ENCODE data around the gene PSMG4.
A peak's percentile ranks its signal among the peaks of the same experiment; 100 is the strongest.

The PSMG4 gene

DNA sequence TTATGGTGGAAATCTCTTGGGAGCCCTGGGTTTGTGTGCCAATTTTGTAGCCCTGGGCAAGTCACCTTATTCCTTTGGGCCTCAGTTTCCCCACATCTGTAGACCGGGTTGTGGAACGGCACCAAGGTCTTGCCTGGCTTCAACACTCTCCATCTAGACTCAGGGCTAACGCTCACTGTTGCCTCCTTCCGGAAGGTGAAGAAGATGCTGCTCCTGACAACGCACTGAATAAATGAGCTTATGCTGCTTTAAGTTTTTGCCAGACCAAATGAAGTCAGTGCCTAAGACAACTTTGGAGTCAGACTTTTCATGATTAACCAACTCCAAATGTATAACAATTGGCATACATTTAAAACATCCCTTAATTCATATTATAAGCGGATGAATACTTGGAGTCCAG, 53.1 kb downstream of the PSMG4 start:
- Histone ChIP-seq H3K27me3 (ENCODE audit: insufficient read depth, poor library complexity, severe bottlenecking) (no peaks in the 10 kb centered on the region), H3K4me3 (replicated peaks; ENCODE audit: insufficient read depth, low read length) (no peak overlapping the region), H3K27ac (replicated peaks) (no peak overlapping the region)
- TF ChIP-seq CTCF (IDR thresholded peaks at IDR 0.05; ENCODE audit: insufficient read depth, low read length) (peak; percentile 6), POLR2AphosphoS5 (IDR thresholded peaks at IDR 0.05; ENCODE audit: low read depth) (no peak), GABPA (IDR thresholded peaks at IDR 0.05; ENCODE audit: low read depth) (no peak)
- TF ChIP-seq, protein P1, sequence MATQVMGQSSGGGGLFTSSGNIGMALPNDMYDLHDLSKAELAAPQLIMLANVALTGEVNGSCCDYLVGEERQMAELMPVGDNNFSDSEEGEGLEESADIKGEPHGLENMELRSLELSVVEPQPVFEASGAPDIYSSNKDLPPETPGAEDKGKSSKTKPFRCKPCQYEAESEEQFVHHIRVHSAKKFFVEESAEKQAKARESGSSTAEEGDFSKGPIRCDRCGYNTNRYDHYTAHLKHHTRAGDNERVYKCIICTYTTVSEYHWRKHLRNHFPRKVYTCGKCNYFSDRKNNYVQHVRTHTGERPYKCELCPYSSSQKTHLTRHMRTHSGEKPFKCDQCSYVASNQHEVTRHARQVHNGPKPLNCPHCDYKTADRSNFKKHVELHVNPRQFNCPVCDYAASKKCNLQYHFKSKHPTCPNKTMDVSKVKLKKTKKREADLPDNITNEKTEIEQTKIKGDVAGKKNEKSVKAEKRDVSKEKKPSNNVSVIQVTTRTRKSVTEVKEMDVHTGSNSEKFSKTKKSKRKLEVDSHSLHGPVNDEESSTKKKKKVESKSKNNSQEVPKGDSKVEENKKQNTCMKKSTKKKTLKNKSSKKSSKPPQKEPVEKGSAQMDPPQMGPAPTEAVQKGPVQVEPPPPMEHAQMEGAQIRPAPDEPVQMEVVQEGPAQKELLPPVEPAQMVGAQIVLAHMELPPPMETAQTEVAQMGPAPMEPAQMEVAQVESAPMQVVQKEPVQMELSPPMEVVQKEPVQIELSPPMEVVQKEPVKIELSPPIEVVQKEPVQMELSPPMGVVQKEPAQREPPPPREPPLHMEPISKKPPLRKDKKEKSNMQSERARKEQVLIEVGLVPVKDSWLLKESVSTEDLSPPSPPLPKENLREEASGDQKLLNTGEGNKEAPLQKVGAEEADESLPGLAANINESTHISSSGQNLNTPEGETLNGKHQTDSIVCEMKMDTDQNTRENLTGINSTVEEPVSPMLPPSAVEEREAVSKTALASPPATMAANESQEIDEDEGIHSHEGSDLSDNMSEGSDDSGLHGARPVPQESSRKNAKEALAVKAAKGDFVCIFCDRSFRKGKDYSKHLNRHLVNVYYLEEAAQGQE (IDR thresholded peaks at IDR 0.05; ENCODE audit: insufficient replicate concordance, low read depth): no peak
- no peak for DNase-seq (ENCODE audit: low read depth in 1 of 2, low spot score in 1 of 2)

DNA sequence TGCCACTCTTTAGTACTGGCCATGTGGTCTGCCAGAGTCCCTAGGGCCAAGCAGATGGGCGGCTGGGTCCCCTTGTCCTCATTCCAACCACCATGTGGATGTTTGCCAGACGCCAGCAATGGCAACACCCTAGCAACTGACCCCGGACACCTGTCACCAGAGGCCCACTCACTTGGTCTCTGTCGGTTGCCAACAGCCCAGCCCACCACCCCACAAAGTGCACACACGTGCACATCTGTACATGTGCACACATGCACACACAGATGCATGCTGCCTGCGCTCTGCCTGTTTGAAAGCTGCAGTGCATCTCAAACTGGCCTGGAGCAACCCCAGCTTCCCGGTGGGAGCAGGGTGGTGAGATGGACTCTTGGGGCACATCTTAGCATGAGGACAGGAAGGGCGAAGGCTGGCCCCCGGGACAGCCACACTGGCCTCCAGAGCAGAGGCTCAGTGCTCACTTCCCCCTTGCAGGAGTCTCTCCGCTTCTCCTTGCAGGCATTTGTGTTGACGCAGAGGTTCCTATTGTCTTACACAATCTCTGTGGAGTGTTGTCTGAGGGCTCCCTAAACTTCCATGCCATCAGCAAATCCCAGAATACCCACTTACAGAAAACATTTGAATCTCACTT, 54.0 kb downstream of the PSMG4 start:
- TF ChIP-seq GABPA (IDR thresholded peaks at IDR 0.05; ENCODE audit: low read depth) (no peak), POLR2AphosphoS5 (IDR thresholded peaks at IDR 0.05; ENCODE audit: low read depth) (no peak), SPI1 (IDR thresholded peaks at IDR 0.05; ENCODE audit: borderline replicate concordance, low read depth) (no peak), CTCF (IDR thresholded peaks at IDR 0.05; ENCODE audit: insufficient read depth, low read length) (no peak)
- TF ChIP-seq, protein P1 (IDR thresholded peaks at IDR 0.05; ENCODE audit: insufficient replicate concordance, low read depth): no peak
- no peak overlapping the region for H3K4me3 ChIP-seq (replicated peaks; ENCODE audit: insufficient read depth, low read length)
- no peak overlapping the region for H3K27ac ChIP-seq (replicated peaks)
- H3K27me3 ChIP-seq (ENCODE audit: insufficient read depth, poor library complexity, severe bottlenecking): no peaks in the 10 kb centered on the region
- DNase-seq (ENCODE audit: low read depth in 1 of 2, low spot score in 1 of 2): peak in 1 of 2 experiments; percentile 10

- Histone ChIP-seq H3K27me3 (ENCODE audit: insufficient read depth, poor library complexity, severe bottlenecking) (no peaks in the 10 kb centered on the region), H3K4me3 (replicated peaks; ENCODE audit: insufficient read depth, low read length) (no peak overlapping the region), H3K27ac (replicated peaks) (no peak overlapping the region)
- no peak for DNase-seq (ENCODE audit: low read depth in 1 of 2, low spot score in 1 of 2)
- no peak for TF ChIP-seq POLR2AphosphoS5 (IDR thresholded peaks at IDR 0.05; ENCODE audit: low read depth)
- TF ChIP-seq, protein P1 (IDR thresholded peaks at IDR 0.05; ENCODE audit: insufficient replicate concordance, low read depth): no peak
- no peak for TF ChIP-seq CTCF (IDR thresholded peaks at IDR 0.05; ENCODE audit: insufficient read depth, low read length)
- TF ChIP-seq SPI1 (IDR thresholded peaks at IDR 0.05; ENCODE audit: borderline replicate concordance, low read depth): no peak
- no peak for TF ChIP-seq GABPA (IDR thresholded peaks at IDR 0.05; ENCODE audit: low read depth)
Observed at GRCh38 chr6:3314176-3314575, 55.4 kb downstream of the PSMG4 start.

All from HL-60 (cell line).